OCI-LY3 (cell line): ENCODE data around the gene SVOPL.

Experiments used
- CTCF ChIP-seq: fragments of 200-600, 300-600 bp; sonication (generic); IDR thresholded peaks from 2 replicates; pipeline ENCODE4 v1.5.1; 2014; ENCODE audit warnings: antibody characterized with exemption, low read length, low read depth
- EZH2phosphoT487 ChIP-seq: fragments of 200-600 bp; shearing (Covaris generic); IDR thresholded peaks from 2 replicates; pipeline ENCODE4 v1.6.1; 2018; ENCODE audit warnings: antibody characterized with exemption, mixed run types, low read depth

DNA sequence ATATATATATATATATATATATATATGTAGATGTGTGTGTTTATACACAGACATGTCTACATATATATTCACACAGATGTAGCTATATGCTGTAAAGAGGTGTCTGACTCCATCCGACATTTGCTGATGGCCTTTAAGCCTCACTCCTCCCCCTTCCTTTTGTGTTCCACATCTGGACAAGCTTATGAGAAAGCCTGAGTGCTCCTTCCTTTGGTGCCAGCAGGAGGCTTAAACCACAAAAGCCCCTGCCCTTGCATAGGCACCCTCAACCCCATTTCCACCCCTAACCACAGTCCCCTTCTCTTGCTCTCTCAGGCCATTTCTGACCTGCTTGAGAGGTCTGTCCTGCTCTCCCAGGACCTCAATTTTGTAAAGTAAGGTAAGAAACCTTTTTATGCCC, 98.7 kb downstream of the SVOPL start:
- TF ChIP-seq CTCF: no peak
- no peak for TF ChIP-seq EZH2phosphoT487
